ENCODE results near the gene VAT1L. TPM values are rescaled to one million over a fixed set of nuclear protein-coding genes. Genes with fewer than 3 reads are reported as not detected.

Gene VAT1L
- total RNA-seq, 2 experiments from 2014 or later = not detected

Other genes with a start within 250 kb of the VAT1L start
- 1 to 10 TPM; 6.8 to 8.4 TPM for gene NUDT7, start 66.0 kb upstream of the VAT1L start, total RNA-seq
- not detected for gene CLEC3A, start 234.0 kb downstream of the VAT1L start, total RNA-seq

All from activated CD4-positive, alpha-beta T cell treated with anti-CD3 and anti-CD28 coated beads, Interleukin-2, amount 10 ng/mL, durations not matched to agents 7 days and 5 days (primary cell).